Caki2 (cell line): ENCODE measurements around the gene MEF2B. TPM values are rescaled to one million over a fixed set of nuclear protein-coding genes. Genes with fewer than 3 reads are reported as not detected.

ENCODE experiments used
- total RNA-seq: library from RNA; depleted of rRNA; stranded (reverse); fragments of >200 nt; shearing (Covaris generic); gene quantifications from 2 replicates; pipeline ENCODE4 v1.2.3, GENCODE V29; 2014; ENCODE audit warnings: low replicate concordance; rRNA removed

MEF2B gene
- total RNA-seq, 1 experiment from 2014 or later = 2.6 TPM

Other genes with a start within 250 kb of the MEF2B start
- gene HOMER3, start 229.0 kb downstream of the MEF2B start, total RNA-seq = 115 and 131 TPM in 2 replicates
- 33.4 and 36.5 TPM in 2 replicates for gene SUGP2, start 136.7 kb downstream of the MEF2B start, total RNA-seq
- 84.8 and 99.9 TPM in 2 replicates for gene ARMC6, start 136.7 kb downstream of the MEF2B start, total RNA-seq
- 5.1 and 7.8 TPM in 2 replicates for gene SLC25A42, start 106.3 kb downstream of the MEF2B start, total RNA-seq
- gene TMEM161A, start 31.8 kb downstream of the MEF2B start, total RNA-seq = 32.3 and 34.1 TPM in 2 replicates
- 32.9 and 47.2 TPM in 2 replicates for gene BORCS8, start 21.9 kb upstream of the MEF2B start, total RNA-seq
- gene RFXANK, start 22.0 kb upstream of the MEF2B start, total RNA-seq = 81.8 and 96.2 TPM in 2 replicates
- 59.3 and 78.3 TPM in 2 replicates for gene NR2C2AP, start 33.2 kb upstream of the MEF2B start, total RNA-seq
- gene NCAN, start 41.7 kb upstream of the MEF2B start, total RNA-seq = not detected in 2 replicates
- not detected in 2 replicates for gene TM6SF2, start 103.0 kb upstream of the MEF2B start, total RNA-seq
- gene SUGP1, start 150.2 kb upstream of the MEF2B start, total RNA-seq = 19.2 and 30.8 TPM in 2 replicates
- 13.0 and 36.3 TPM in 2 replicates for gene MAU2, start 150.6 kb upstream of the MEF2B start, total RNA-seq
- gene GATAD2A, start 235.4 kb upstream of the MEF2B start, total RNA-seq = 29.2 and 35.1 TPM in 2 replicates